ENCODE results near the gene PIK3R1. TPM values are rescaled to one million over a fixed set of nuclear protein-coding genes. Genes with fewer than 3 reads are reported as not detected.

The PIK3R1 gene
- total RNA-seq, 1 experiment from 2014 or later = 60.0 TPM

DNA sequence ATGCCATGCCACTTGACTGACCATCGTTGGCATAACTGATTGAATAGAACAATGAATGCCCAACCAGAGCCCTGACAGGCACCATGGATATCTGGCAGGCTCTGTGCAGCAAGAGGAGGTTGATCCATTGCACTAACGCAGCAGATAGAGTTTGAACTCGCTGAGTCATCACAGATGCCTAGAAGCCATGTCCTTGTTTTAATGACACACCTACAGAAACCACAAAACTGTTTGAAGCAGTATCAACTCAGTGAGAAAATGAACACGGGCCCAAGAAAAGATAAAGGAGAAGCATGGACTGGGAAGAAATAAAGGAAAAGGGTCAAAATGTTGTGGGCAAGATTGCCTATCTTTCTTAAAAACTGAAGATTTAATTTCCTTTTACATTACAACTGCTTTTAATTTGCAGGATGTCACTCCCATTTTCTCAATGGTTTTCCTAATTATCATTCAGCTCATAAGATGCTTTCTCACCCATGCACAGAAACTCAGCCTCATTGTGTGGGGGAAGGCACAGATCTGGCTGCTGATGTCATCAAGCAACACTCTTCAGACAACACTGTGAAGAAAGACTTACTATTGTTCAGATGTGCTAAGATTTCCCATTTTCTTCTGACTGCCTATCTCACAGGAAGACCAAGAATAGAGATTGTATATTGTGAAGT, 129.0 kb downstream of the PIK3R1 start:
- in situ Hi-C loops (cut with HindIII; ENCODE audit: low pct_unique_long_range_greater_than_20kb, low sequenced_read_pairs) = no loop called here
- DNase-seq (ENCODE audit: low read depth, low spot score) = no peak

GRCh38 chr5:68345171-68345570, 129.6 kb downstream of the PIK3R1 start:
- no peak for DNase-seq (ENCODE audit: low read depth, low spot score)
- in situ Hi-C loops (cut with HindIII; ENCODE audit: low pct_unique_long_range_greater_than_20kb, low sequenced_read_pairs) = no loop called here

DNA sequence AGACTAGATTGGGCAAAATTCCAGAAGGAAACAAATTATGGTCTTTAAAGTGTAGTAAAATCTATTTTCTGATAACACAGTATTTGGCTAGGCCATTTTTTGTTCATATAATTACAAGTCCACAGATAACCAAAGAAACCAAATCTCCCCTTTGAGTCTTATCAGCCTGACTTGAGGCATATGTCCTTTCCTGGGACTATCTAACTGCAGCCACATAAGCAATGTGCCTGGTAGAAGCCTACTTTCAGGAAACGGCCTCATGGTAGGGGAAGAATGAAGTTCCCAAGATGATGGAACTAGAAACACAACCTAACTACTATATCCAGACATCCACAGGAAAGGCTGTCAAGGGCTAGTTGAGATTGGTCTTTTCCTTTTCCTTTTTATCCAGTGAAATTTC, 130.0 kb downstream of the PIK3R1 start:
- in situ Hi-C loops (cut with HindIII; ENCODE audit: low pct_unique_long_range_greater_than_20kb, low sequenced_read_pairs) = no loop called here

GRCh38 chr5:68347536-68347935, 132.0 kb downstream of the PIK3R1 start:
- peak; percentile 20 for DNase-seq (ENCODE audit: low read depth, low spot score)
- in situ Hi-C loops (cut with HindIII; ENCODE audit: low pct_unique_long_range_greater_than_20kb, low sequenced_read_pairs) = no loop called here

More for the DNA sequence above, 130.0 kb downstream of the PIK3R1 start:
- no peak for DNase-seq (ENCODE audit: low read depth, low spot score)

GRCh38 chr5:68348447-68349222, 133.1 kb downstream of the PIK3R1 start:
- in situ Hi-C loops (cut with HindIII; ENCODE audit: low pct_unique_long_range_greater_than_20kb, low sequenced_read_pairs) = no loop called here
- DNase-seq (ENCODE audit: low read depth, low spot score) = no peak

GRCh38 chr5:68350176-68350575, 134.6 kb downstream of the PIK3R1 start:
- no peak for DNase-seq (ENCODE audit: low read depth, low spot score)
- in situ Hi-C loops (cut with HindIII; ENCODE audit: low pct_unique_long_range_greater_than_20kb, low sequenced_read_pairs) = no loop called here
